HG03342 (cell line): ENCODE data around the gene TPRA1.
"Not testable (repeated sequence)": the region's sequence is repeated elsewhere in the genome, so short reads cannot be mapped to it uniquely, and the experiment has no call there.

ENCODE experiments used
- ATAC-seq: cut with Tn5 transposase; IDR thresholded peaks from one replicate; pipeline ENCODE4 v1.9.1; 2021; ENCODE audit warnings: mild to moderate bottlenecking, moderate library complexity; ENCODE audit not compliant: unreplicated experiment

TPRA1 gene

DNA sequence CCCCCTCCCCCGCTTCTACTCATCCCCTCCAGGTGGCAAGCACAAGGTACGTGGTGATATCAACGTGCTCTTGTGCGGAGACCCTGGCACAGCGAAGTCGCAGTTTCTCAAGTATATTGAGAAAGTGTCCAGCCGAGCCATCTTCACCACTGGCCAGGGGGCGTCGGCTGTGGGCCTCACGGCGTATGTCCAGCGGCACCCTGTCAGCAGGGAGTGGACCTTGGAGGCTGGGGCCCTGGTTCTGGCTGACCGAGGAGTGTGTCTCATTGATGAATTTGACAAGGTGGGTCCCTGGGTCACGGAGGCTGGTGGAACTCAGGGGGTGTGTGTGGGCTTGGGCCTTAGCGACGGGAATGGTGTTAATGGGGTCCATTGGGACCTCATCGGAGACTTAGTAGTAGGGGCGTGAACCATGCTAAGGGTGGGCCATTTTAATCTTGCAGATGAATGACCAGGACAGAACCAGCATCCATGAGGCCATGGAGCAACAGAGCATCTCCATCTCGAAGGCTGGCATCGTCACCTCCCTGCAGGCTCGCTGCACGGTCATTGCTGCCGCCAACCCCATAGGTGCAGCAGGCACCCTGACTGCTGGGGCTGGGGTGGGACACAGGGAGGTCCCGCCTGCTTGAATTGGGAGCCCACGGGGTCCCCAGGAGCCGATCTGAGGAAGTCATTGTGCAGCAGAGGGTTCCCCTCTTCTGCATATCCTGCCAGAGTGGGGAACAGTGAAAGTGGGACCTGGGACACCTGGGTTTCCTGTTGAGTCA is 26.5 kb upstream of the TPRA1 start:
- ATAC-seq: no peak

- ATAC-seq: no peak
Observed at GRCh38 chr3:127615631-127616305, 25.2 kb upstream of the TPRA1 start.

DNA sequence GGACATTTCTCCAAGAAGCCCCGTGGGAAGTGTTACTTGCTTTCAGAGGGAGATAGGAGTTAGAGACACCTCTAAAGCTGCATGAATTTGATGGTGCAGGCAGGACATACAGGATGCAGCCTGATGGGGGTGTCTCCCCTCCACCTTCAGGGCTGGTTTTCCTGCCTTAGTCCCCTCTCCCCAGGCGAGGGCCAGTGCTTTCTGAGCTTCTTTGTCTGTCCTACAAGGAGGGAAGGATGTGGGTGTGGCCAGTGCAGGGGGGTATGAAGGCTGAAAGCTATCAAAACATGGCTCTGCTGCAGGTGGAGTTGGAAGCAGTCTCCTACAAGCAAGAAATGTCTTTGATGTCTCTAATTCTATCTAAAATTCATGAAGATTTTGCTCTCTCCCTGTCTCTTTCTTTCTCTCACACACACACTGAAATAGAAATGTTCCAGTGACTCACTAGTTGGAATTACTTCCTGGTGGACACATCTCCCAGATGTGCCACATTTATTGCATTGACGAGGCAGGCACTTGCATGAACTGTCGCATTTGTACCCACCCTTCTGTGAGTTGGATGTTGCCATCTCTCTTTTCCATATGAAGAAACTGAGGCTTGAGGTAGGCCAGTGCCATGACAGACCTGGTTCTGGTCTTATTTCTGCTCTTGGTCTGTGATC is 24.5 kb upstream of the TPRA1 start:
- ATAC-seq: no peak

- no peak for ATAC-seq
Observed at GRCh38 chr3:127613406-127613805, 22.9 kb upstream of the TPRA1 start.

GRCh38 chr3:127612966-127613365 is 22.4 kb upstream of the TPRA1 start:
- ATAC-seq: no peak

GRCh38 chr3:127611251-127611650 is 20.7 kb upstream of the TPRA1 start:
- no peak for ATAC-seq

DNA sequence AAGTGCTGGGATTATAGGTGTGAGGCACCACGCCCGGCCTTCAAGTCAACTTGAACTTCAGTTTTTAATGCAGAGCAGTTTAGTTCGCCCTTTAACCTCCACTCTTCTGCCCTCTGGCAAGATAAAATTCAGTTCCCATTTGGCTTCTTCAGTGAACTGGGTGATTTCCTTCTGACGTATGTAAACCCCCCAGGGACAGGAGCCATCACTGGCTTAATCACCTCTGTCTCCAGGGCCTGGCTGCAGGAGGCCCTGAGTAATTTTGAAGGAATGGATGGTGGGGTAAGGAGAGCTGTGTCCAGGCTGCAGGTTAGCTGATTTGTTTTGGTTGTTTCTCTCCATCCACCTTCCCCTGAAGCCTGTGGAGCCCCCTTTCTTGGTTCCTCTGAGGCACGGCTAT is 19.6 kb upstream of the TPRA1 start:
- ATAC-seq: no peak

DNA sequence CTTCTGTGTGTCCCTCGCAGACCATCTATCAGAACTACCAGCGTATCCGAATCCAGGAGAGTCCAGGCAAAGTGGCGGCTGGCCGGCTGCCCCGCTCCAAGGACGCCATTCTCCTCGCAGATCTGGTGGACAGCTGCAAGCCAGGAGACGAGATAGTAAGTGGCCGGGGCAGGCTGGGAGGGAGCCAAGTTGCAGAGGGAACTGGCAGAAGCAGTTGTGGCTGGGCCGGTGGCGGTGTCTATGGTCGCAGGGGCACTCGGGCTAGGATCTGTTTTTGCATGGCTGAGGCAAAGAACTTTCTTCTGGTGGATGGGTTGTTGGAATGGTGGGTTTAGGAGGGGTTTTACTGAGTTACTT is 17.8 kb upstream of the TPRA1 start:
- ATAC-seq: no peak

DNA sequence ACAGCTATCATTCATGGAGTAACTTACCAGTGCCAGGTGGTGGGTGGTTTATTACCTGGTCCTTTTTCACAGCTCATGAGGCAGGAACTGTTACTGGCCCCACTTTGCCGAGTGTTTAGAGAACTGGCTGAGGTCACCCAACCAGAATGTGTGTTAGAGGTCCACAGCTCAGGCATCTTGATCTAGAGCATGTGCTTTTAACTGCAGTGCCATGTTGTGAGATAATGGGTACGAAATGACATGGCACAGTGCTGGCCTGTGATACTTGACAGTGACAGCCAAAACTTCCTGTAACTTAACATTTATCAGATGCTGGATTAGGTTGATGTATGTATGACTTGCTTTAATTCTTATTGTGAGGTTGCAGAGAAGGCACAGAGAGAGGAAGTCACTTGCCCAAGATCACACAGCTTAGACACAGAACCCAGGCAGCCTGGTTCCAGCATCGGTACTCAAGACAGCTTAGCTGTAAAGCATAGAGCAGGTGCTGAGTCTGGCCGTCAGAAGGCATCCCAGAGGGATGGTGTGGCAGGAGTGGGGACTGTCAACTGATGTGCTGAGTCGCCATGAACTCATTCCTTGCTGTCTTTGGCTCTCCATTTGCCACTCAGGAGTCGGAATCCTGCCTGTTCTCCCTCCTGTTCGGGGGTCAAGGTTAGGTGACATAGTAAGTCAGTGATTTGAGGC is 17.3 kb upstream of the TPRA1 start:
- no peak for ATAC-seq

- no peak for ATAC-seq
Observed at GRCh38 chr3:127606981-127607595, 16.6 kb upstream of the TPRA1 start.

DNA sequence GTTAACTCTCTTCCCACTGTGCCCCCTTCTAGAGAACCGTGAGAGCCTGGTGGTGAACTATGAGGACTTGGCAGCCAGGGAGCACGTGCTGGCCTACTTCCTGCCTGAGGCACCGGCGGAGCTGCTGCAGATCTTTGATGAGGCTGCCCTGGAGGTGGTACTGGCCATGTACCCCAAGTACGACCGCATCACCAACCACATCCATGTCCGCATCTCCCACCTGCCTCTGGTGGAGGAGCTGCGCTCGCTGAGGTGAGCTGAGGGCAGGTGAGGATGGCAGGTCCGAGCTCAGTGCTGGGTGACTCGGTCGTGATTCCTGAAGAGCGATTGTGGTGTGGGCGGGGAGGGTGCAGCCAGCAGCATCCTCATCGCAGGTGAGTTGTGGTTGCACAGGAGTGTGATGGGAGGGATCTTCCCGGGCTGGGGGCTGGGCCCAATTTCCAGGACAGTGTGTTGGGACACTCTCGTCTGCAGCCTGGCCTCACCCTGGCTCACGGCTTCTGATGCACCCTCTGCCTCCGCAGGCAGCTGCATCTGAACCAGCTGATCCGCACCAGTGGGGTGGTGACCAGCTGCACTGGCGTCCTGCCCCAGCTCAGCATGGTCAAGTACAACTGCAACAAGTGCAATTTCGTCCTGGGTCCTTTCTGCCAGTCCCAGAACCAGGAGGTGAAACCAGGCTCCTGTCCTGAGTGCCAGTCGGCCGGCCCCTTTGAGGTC is 15.7 kb upstream of the TPRA1 start:
- ATAC-seq: no peak

GRCh38 chr3:127605547-127605946 is 15.0 kb upstream of the TPRA1 start:
- not testable (repeated sequence) for ATAC-seq

DNA sequence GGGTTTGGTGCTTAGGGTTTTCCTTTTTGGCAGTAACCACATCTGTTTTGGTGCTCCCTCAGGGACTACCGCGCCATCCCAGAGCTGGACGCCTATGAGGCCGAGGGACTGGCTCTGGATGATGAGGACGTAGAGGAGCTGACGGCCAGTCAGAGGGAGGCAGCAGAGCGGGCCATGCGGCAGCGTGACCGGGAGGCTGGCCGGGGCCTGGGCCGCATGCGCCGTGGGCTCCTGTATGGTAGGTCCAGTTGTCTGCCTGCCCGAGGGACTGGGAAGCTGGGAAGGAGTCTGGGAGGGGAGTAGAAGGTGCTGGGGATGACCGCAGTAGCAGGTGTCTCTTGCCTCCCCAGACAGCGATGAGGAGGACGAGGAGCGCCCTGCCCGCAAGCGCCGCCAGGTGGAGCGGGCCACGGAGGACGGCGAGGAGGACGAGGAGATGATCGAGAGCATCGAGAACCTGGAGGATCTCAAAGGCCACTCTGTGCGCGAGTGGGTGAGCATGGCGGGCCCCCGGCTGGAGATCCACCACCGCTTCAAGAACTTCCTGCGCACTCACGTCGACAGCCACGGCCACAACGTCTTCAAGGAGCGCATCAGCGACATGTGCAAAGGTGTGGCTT is 14.1 kb upstream of the TPRA1 start:
- no peak for ATAC-seq

DNA sequence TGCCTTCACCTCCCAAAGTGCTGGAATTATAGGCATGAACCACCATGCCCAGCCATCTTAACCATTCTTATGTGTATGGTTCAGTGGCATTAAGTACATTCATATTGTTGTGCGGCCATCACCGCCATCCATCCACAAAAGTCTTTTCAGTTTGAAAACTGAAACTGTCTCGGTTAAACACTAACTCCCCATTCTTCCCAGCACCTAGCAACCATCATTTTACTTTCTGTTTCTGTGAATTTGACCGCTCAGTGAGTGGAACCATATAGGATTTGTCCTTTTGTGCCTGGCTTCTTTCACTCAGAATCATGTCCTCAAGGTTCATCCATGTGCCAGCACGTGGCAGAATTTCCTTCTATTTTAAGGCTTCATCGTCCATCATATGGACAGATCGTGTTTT is 13.5 kb upstream of the TPRA1 start:
- peak; percentile 63 for ATAC-seq

- ATAC-seq: no peak
Observed at GRCh38 chr3:127600749-127601456, 10.4 kb upstream of the TPRA1 start.

DNA sequence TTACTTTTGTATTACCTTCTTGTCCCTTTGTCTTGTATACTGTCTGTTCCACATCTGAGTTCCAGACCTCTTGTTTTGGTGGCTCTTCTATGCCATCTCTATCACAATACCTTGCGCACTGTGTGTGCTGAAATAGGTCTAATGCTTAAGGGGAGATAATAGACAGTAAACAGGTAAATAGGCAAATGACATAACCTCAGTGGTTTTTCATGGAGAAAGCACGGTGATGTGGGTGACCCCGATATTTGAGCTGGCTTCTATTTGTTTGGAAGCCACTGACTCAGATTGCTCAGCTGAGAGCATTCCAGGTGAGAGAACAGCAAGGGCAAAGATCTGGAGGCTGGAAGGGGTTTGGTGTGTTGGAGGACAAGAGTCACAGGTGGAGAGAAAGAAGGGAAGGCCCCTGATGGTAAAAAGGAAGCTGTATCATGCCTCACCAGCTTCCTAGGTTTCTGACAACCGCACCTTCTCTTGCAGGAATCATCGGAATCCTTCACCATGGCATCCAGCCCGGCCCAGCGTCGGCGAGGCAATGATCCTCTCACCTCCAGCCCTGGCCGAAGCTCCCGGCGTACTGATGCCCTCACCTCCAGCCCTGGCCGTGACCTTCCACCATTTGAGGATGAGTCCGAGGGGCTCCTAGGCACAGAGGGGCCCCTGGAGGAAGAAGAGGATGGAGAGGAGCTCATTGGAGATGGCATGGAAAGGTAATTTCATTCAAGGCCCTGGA is 8.5 kb upstream of the TPRA1 start:
- ATAC-seq: no peak

DNA sequence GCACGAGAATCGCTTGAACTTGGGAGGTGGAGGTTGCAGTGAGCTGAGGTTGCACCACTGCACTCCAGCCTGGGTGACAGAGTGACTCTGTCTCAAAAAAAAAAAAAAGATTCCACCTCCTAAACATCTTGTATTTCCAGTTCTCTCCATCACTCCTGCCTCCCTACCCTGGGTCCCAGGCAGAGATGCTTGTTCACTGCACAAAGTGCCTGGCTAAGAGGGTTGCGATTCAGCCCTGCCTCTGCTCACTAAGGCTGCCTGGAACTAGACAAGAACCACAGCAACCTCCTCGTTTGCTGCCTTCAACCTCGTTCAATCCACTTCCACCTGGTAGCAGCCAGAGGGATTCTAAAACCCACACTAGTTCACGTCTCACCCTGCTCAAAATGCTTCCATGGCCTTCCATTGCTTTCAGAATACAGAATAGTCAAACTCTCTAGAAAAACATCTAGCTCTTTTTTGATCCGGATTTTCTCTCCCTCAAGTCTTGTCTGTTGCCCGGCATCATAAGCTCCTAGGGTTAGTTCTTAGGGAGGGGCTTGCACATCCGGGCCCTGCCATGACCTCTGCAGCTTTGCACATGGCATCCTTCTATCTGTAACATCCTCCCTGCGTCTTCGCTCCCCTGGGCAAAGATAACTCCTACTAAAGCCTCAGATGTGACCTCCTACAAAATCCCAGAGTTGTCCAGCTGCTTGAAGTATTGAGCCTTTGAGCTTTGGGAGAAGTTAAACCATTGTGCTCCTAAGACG is 6.7 kb upstream of the TPRA1 start:
- no peak for ATAC-seq

GRCh38 chr3:127595303-127595702 is 4.8 kb upstream of the TPRA1 start:
- no peak for ATAC-seq
